Thoracic aorta (tissue), 2 donors: ENCODE results near the gene CEP112. TPM values are rescaled to one million over a fixed set of nuclear protein-coding genes. Genes with fewer than 3 reads are reported as not detected.
A peak's percentile ranks its signal among the peaks of the same experiment; 100 is the strongest.

ENCODE experiments used
- ATAC-seq: fragments of 150-250 bp; one replicate; pipeline ENCODE4 v1.8.0; 2017; ENCODE audit warnings: low read depth; ENCODE audit not compliant: insufficient number of reproducible peaks, low FRiP score
- DNase-seq: peaks from one replicate; pipeline ENCODE4 v3.0.0-alpha.2; 2020; ENCODE audit warnings: low spot score
- H3K27ac ChIP-seq, 2 donors: fragments of 200-600 bp; sonication (generic); 1 replicate in 1 of 2; 2 replicates in 1 of 2; pipeline ENCODE4 v1.5.1; 2016; ENCODE audit warnings: mild to moderate bottlenecking in 2 of 2, moderate library complexity in 2 of 2
- H3K27me3 ChIP-seq: fragments of 200-600 bp; sonication (generic); replicated peaks from 2 replicates; pipeline ENCODE4 v1.6.0; 2016; ENCODE audit warnings: mild to moderate bottlenecking; ENCODE audit not compliant: insufficient read depth
- H3K36me3 ChIP-seq: fragments of 200-600 bp; sonication (generic); one replicate; pipeline ENCODE4 v1.5.1; 2016
- H3K4me1 ChIP-seq, 2 donors: fragments of 200-600 bp; sonication (generic); 1 replicate in 1 of 2; 2 replicates in 1 of 2; pipeline versions ENCODE4 v1.5.1 to v1.6.0; 2016; ENCODE audit warnings: low read depth in 2 of 2, mild to moderate bottlenecking in 1 of 2; ENCODE audit not compliant: control insufficient read depth in 1 of 2
- H3K4me3 ChIP-seq: fragments of 200-600 bp; sonication (generic); 2 replicates; pipeline ENCODE4 v1.5.1; 2016; ENCODE audit warnings: mild to moderate bottlenecking
- H3K9me3 ChIP-seq: fragments of 200-600 bp; sonication (generic); 2 replicates; pipeline ENCODE4 v1.5.1; 2016
- total RNA-seq, 2 donors: library from RNA; depleted of rRNA; stranded (reverse); fragments of >200 nt; gene quantifications; one replicate each; pipeline versions ENCODE4 v1.1.0 to v1.2.3, GENCODE V29; 2016
- TF ChIP-seq, protein P1 (sequence below): fragments of 200-600 bp; sonication (generic); IDR thresholded peaks from one replicate; pipeline ENCODE4 v1.5.1; 2019; ENCODE audit warnings: antibody characterized with exemption

CEP112 gene
- total RNA-seq, 2 donors from 2014 or later, result 13.4 to 19.0 TPM

DNA sequence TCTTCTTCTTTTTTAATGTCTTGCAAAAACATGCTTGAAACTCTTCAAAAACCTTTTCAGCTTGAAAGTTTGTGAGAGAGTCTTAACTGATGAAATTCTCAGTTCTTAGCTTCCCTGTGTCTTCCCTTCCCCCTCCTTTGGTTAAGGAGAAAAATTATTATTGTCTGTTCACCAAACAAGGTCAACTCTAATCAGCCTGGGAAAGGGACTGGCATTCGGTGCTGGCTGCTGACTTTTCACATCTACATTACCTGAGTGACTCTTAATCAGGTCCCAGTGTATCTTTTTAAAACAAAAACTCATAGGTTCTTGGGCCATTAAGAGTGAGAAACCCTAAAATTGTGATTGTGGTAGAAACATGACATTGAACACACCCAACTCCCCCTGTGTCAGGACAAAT is 591.4 kb downstream of the CEP112 start:
- no peak overlapping the region for H3K4me3 ChIP-seq
- H3K36me3 ChIP-seq, result no peaks in the 10 kb centered on the region
- H3K4me1 ChIP-seq, result peaks cover 3 to 17% of the 10 kb centered on the region in 2 donors
- H3K27me3 ChIP-seq, result no peaks in the 10 kb centered on the region
- TF ChIP-seq, protein P1, sequence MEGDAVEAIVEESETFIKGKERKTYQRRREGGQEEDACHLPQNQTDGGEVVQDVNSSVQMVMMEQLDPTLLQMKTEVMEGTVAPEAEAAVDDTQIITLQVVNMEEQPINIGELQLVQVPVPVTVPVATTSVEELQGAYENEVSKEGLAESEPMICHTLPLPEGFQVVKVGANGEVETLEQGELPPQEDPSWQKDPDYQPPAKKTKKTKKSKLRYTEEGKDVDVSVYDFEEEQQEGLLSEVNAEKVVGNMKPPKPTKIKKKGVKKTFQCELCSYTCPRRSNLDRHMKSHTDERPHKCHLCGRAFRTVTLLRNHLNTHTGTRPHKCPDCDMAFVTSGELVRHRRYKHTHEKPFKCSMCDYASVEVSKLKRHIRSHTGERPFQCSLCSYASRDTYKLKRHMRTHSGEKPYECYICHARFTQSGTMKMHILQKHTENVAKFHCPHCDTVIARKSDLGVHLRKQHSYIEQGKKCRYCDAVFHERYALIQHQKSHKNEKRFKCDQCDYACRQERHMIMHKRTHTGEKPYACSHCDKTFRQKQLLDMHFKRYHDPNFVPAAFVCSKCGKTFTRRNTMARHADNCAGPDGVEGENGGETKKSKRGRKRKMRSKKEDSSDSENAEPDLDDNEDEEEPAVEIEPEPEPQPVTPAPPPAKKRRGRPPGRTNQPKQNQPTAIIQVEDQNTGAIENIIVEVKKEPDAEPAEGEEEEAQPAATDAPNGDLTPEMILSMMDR, result no peak
- DNase-seq, result no peak
- H3K9me3 ChIP-seq, result no peaks in the 10 kb centered on the region
- no peak for ATAC-seq
- H3K27ac ChIP-seq, result peak overlapping the region in 1 of 2 donors; percentile 60

DNA sequence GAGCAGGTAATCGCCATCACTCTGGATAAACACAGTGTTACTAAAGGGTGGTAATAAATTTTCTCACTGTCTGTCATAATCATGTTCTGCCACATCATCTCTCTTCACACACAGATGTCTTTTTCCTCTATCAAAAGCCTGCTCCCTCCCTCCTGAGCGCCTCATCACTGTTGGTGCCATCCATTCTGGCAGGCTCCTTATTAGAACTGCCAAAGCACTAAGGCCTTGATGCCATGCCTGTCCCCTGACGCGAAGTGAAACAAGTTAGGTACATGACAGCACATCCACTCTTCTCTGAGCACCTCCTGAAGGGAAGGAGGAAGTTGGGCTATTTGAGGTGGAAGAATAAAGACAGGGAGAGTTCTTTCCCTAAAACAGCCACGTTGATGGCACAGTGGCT is 592.3 kb downstream of the CEP112 start:
- Histone ChIP-seq H3K4me3 (no peak overlapping the region), H3K4me1 (peaks cover 3 to 17% of the 10 kb centered on the region in 2 donors), H3K9me3 (no peaks in the 10 kb centered on the region), H3K27ac (no peak overlapping the region), H3K27me3 (no peaks in the 10 kb centered on the region), H3K36me3 (no peaks in the 10 kb centered on the region)
- ATAC-seq (no peak), DNase-seq (no peak)
- TF ChIP-seq, protein P1, result no peak

DNA sequence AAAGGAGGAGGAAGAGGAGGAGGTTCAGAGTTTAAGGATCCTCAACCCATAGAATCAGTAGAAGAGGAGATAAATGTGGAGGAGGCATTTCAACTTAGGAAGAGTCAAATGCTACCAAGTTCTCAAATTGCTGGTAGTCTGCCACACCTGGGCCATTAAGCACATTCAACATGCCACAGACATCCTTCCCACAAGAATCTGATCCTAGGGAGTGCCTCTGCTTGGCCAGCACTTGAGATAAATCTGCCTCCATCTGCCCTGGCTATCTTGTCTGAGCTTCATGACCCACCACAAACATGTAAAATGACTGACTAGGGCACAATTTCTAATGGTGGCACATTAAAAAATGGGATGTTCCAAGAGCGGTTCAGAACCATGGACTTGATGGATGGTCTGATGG is 593.2 kb downstream of the CEP112 start:
- peaks cover 3 to 17% of the 10 kb centered on the region in 2 donors for H3K4me1 ChIP-seq
- DNase-seq, result no peak
- H3K27me3 ChIP-seq, result no peaks in the 10 kb centered on the region
- H3K27ac ChIP-seq, result no peak overlapping the region
- TF ChIP-seq, protein P1, result no peak
- no peaks in the 10 kb centered on the region for H3K36me3 ChIP-seq
- H3K4me3 ChIP-seq, result no peak overlapping the region
- H3K9me3 ChIP-seq, result no peaks in the 10 kb centered on the region
- no peak for ATAC-seq

DNA sequence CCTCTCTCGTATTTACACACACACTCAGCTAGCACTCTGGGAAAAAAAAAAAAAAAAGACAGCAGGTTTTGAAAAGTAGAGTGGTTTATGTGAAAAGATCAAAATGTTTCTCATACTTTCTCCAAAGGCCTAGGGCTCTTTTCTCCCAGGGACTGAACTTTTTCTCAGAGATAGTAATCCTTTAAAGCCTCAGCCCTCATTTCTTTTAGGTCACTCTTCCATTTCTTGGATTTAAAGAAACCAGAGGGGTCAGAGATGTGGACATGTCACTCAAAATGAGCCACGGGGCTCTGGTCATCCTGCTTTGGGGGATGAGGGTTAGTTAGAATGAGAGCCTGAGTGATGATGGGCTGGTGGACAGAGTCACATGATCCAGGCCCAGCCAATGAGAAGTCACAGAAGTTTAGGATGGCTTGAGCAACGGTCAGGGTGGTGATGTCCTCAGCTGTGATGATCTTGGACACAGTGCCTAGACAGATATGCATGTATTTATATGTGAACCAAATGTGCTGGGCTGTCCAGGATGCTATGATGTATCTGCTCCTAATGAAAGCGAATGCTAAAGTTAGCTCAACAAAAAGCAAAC is 596.8 kb downstream of the CEP112 start:
- Histone ChIP-seq H3K27me3 (no peaks in the 10 kb centered on the region), H3K4me3 (no peak overlapping the region), H3K27ac (no peak overlapping the region), H3K9me3 (no peaks in the 10 kb centered on the region), H3K4me1 (peaks cover 0 to 5% of the 10 kb centered on the region in 2 donors), H3K36me3 (no peaks in the 10 kb centered on the region)
- ATAC-seq (no peak), DNase-seq (no peak)
- TF ChIP-seq, protein P1, result no peak

DNA sequence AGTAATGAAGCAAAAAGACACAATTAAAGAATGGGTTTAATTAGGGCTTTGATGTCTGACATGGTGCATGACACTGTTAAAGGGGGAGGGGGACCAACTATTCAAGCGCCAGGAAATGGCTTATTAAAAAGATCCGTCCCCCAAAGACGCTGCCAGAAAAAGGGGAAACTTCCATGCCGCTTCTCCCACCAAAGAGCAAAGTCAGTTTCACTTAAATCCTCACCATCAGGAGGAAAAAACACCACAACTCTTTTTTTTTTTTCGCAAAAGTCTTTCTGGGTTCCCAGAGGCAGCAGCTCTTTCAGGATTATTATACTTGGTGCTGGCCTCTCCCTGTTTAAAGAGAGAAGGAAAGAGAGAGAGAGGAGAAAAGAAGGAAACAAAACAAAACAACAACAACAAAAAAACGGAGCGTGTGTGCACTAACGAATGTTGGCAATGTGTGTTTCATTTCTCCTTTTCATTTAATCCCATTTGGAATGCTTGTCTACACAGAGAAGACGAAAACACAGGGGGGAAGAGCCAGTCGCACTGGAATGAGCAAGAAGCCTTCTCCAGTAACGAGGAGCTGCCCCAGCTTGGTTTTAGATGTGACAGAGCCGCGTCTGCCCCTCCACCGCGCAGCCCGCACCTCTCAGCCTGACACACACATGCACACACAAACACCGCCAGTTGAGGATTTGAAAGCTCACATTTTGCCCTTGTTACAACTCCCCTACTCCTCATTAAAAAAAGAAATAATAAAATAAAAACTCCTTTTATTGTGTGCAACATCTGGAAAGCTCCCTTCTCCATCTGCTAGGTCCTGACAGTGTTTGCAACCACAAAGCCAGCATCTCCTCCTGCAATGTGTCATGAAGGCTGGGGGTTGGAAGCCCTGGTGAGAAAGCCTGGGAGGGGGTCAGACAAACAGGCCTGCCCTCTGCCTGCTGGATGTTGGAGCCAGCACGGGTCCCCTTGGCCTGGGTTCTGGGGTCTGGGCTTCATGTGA is 597.8 kb downstream of the CEP112 start:
- Histone ChIP-seq H3K27me3 (no peaks in the 10 kb centered on the region), H3K4me3 (no peak overlapping the region), H3K27ac (no peak overlapping the region), H3K9me3 (no peaks in the 10 kb centered on the region), H3K4me1 (no peaks in the 10 kb centered on the region), H3K36me3 (no peaks in the 10 kb centered on the region)
- TF ChIP-seq, protein P1, result no peak
- DNase-seq, result no peak
- ATAC-seq, result no peak
